Effector memory CD8-positive, alpha-beta T cell (primary cell): ENCODE results near the gene FLRT2.

Experiments
- ATAC-seq: fragments of 150-1000 bp; cut with Tn5 transposase; replicated peaks from 2 replicates; pipeline ENCODE4 v1.10.0; 2021; ENCODE audit warnings: mild to moderate bottlenecking, moderate library complexity
- DNase-seq, 3 experiments: peaks; one replicate each; pipeline ENCODE4 v3.0.0; 2021
- H3K27ac Mint-ChIP-seq, 2 donors: one replicate each; pipeline ENCODE4 v1.8.0; 2022; ENCODE audit warnings: mild to moderate bottlenecking in 2 of 2, mixed read lengths in 2 of 2, moderate library complexity in 2 of 2
- H3K27me3 Mint-ChIP-seq, 2 donors: one replicate each; pipeline ENCODE4 v1.8.0; 2022; ENCODE audit warnings: mixed read lengths in 2 of 2
- H3K36me3 Mint-ChIP-seq: one replicate; pipeline ENCODE4 v1.8.0; 2022; ENCODE audit warnings: mild to moderate bottlenecking, moderate library complexity, mixed read lengths; ENCODE audit not compliant: insufficient read depth
- H3K4me1 Mint-ChIP-seq, 2 donors: one replicate each; pipeline ENCODE4 v1.8.0; 2022; ENCODE audit warnings: low read depth in 2 of 2, mixed read lengths in 2 of 2
- H3K4me3 Mint-ChIP-seq, 2 donors: one replicate each; pipeline ENCODE4 v1.8.0; 2022; ENCODE audit warnings: mild to moderate bottlenecking in 2 of 2, mixed read lengths in 2 of 2, moderate library complexity in 2 of 2
- H3K9me3 Mint-ChIP-seq, 2 donors: one replicate each; pipeline ENCODE4 v1.8.0; 2022; ENCODE audit warnings: mixed read lengths in 2 of 2

Gene FLRT2

GRCh38 chr14:85577543-85578114 lies 47.7 kb downstream of the FLRT2 start:
- Mint-ChIP-seq H3K9me3 (no peaks in the 10 kb centered on the region), H3K4me1 (no peaks in the 10 kb centered on the region), H3K27me3 (no peaks in the 10 kb centered on the region), H3K36me3 (no peaks in the 10 kb centered on the region), H3K4me3 (no peak overlapping the region), H3K27ac (no peak overlapping the region)
- ATAC-seq (no peak), DNase-seq (no peak)

- no peak overlapping the region for H3K27ac Mint-ChIP-seq
- DNase-seq = no peak
- no peaks in the 10 kb centered on the region for H3K4me1 Mint-ChIP-seq
- H3K9me3 Mint-ChIP-seq = no peaks in the 10 kb centered on the region
- ATAC-seq = no peak
- H3K27me3 Mint-ChIP-seq = no peaks in the 10 kb centered on the region
- H3K4me3 Mint-ChIP-seq = no peak overlapping the region
- no peaks in the 10 kb centered on the region for H3K36me3 Mint-ChIP-seq
These were observed 48.4 kb downstream of the FLRT2 start for GRCh38 chr14:85578357-85578756.

- DNase-seq = no peak
- H3K27ac Mint-ChIP-seq = no peak overlapping the region
- no peak overlapping the region for H3K4me3 Mint-ChIP-seq
- no peaks in the 10 kb centered on the region for H3K27me3 Mint-ChIP-seq
- ATAC-seq = no peak
- no peaks in the 10 kb centered on the region for H3K36me3 Mint-ChIP-seq
- H3K9me3 Mint-ChIP-seq = no peaks in the 10 kb centered on the region
- H3K4me1 Mint-ChIP-seq = no peaks in the 10 kb centered on the region
These were observed 49.0 kb downstream of the FLRT2 start for GRCh38 chr14:85578930-85579329.

- no peaks in the 10 kb centered on the region for H3K27me3 Mint-ChIP-seq
- H3K4me3 Mint-ChIP-seq = no peak overlapping the region
- no peak overlapping the region for H3K27ac Mint-ChIP-seq
- H3K4me1 Mint-ChIP-seq = no peaks in the 10 kb centered on the region
- no peaks in the 10 kb centered on the region for H3K9me3 Mint-ChIP-seq
- ATAC-seq = no peak
- DNase-seq = no peak
- no peaks in the 10 kb centered on the region for H3K36me3 Mint-ChIP-seq
These were observed 50.0 kb downstream of the FLRT2 start for GRCh38 chr14:85579942-85580341.

- H3K4me3 Mint-ChIP-seq = no peak overlapping the region
- H3K27me3 Mint-ChIP-seq = no peaks in the 10 kb centered on the region
- no peak overlapping the region for H3K27ac Mint-ChIP-seq
- no peak for ATAC-seq
- DNase-seq = no peak
- H3K4me1 Mint-ChIP-seq = no peaks in the 10 kb centered on the region
- no peaks in the 10 kb centered on the region for H3K9me3 Mint-ChIP-seq
- H3K36me3 Mint-ChIP-seq = no peaks in the 10 kb centered on the region
These were observed 50.7 kb downstream of the FLRT2 start for GRCh38 chr14:85580536-85581140.

DNA sequence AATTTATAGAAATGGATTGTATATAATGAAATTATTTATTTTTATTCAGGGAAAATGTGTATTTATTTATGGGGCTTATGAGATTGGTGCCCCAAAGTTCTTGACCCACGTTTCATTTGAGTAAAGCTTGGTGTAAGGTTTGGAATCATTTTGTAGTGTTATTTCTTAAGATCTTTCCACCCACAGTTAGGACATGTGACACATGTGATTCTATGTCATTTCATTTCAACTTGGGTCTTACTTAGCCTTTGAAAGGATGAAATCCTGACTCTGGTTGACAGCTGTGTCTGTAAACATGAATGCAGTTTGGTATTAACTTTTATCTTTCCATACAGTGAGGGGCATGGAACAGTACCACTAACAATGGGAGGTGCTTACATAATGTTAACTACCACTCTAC lies 51.7 kb downstream of the FLRT2 start:
- ATAC-seq = no peak
- Mint-ChIP-seq H3K4me3 (no peak overlapping the region), H3K27ac (no peak overlapping the region), H3K36me3 (no peaks in the 10 kb centered on the region), H3K9me3 (no peaks in the 10 kb centered on the region), H3K4me1 (no peaks in the 10 kb centered on the region), H3K27me3 (no peaks in the 10 kb centered on the region)
- DNase-seq = no peak

GRCh38 chr14:85583380-85583779 lies 53.4 kb downstream of the FLRT2 start:
- ATAC-seq (no peak), DNase-seq (no peak)
- H3K4me3 Mint-ChIP-seq = no peak overlapping the region
- H3K27me3 Mint-ChIP-seq = no peaks in the 10 kb centered on the region
- H3K4me1 Mint-ChIP-seq = no peaks in the 10 kb centered on the region
- no peak overlapping the region for H3K27ac Mint-ChIP-seq
- H3K9me3 Mint-ChIP-seq = no peaks in the 10 kb centered on the region
- no peaks in the 10 kb centered on the region for H3K36me3 Mint-ChIP-seq

GRCh38 chr14:85584481-85584880 lies 54.5 kb downstream of the FLRT2 start:
- ATAC-seq (no peak), DNase-seq (no peak)
- Mint-ChIP-seq H3K27me3 (no peaks in the 10 kb centered on the region), H3K27ac (no peak overlapping the region), H3K4me1 (no peaks in the 10 kb centered on the region), H3K9me3 (peaks cover 0 to 1% of the 10 kb centered on the region in 2 donors), H3K4me3 (no peak overlapping the region), H3K36me3 (no peaks in the 10 kb centered on the region)

DNA sequence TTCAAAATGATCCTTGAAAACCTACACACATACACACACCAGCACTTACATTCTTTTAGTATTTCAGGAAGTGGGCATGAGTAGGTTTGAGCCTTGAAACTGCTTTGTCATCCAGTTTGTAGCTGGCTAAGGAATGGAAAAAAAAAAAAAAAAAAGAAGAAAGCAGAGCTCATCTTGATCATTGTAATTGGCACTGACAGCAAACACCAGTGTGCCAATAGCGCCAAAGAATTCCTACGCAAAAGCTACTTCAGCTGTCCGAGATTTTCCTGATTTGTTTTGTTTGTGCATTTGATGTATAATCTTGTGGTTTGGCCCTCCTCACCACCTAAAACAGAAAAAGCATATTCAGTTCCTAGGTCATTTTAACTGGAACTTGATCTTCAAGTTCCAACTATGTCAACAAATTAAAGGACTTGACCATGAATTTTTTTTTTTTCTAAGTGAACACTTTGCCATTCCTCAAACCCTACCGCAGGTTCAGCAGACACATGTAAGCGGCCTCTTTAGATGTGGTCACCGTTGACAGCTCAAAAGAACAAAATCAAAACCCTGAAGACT lies 57.3 kb downstream of the FLRT2 start:
- H3K27me3 Mint-ChIP-seq = no peaks in the 10 kb centered on the region
- DNase-seq (no peak), ATAC-seq (no peak)
- H3K4me1 Mint-ChIP-seq = no peaks in the 10 kb centered on the region
- no peaks in the 10 kb centered on the region for H3K36me3 Mint-ChIP-seq
- H3K27ac Mint-ChIP-seq = no peak overlapping the region
- no peak overlapping the region for H3K4me3 Mint-ChIP-seq
- H3K9me3 Mint-ChIP-seq = peaks cover 0 to 3% of the 10 kb centered on the region in 2 donors

DNA sequence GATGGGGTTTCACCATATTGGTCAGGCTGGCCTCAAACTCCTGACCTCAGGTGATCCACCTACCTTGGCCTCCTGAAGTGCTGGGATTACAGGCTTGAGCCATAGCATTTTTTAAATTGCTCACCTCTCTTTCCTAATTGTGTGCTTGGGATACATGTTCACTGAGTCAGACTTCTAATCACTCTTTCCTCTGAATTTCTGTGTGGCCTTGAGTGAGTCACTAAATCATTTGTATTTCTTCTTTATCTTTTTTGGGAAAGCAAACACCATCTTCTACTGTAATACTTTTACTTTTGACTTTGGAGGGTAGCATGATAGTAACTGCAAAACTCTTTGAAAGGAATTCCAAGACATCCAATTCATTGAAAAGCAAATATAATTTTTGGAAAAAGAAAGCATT lies 60.8 kb downstream of the FLRT2 start:
- H3K27ac Mint-ChIP-seq = no peak overlapping the region
- H3K36me3 Mint-ChIP-seq = no peaks in the 10 kb centered on the region
- H3K9me3 Mint-ChIP-seq = peaks cover 0 to 3% of the 10 kb centered on the region in 2 donors
- ATAC-seq (no peak), DNase-seq (no peak)
- H3K4me3 Mint-ChIP-seq = no peak overlapping the region
- H3K27me3 Mint-ChIP-seq = no peaks in the 10 kb centered on the region
- no peaks in the 10 kb centered on the region for H3K4me1 Mint-ChIP-seq

DNA sequence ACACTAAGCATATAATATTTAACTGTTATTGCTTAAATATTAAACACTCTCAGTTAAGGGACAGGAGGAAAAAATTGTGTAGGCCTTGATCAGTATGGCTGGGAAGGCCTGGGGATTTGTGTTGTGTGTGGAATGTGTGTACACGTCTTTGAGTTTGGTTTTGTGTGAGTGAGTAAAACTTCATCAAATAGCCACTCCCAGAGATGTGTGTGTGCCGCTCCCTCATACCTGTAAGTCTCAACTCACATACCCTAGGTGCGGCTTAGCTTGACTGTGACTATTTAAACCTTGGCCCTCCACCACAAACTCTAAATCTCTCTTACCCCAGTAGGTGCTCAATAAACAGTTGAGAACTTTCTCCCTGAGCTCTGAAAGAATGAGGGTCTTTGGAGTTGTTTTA lies 64.3 kb downstream of the FLRT2 start:
- no peak overlapping the region for H3K4me3 Mint-ChIP-seq
- no peaks in the 10 kb centered on the region for H3K4me1 Mint-ChIP-seq
- ATAC-seq = no peak
- no peak for DNase-seq
- H3K27ac Mint-ChIP-seq = no peak overlapping the region
- peaks cover 0 to 3% of the 10 kb centered on the region in 2 donors for H3K9me3 Mint-ChIP-seq
- H3K27me3 Mint-ChIP-seq = no peaks in the 10 kb centered on the region
- H3K36me3 Mint-ChIP-seq = no peaks in the 10 kb centered on the region

- Mint-ChIP-seq H3K27me3 (no peaks in the 10 kb centered on the region), H3K9me3 (peaks cover 3 to 8% of the 10 kb centered on the region in 2 donors), H3K4me1 (no peaks in the 10 kb centered on the region), H3K27ac (no peak overlapping the region), H3K36me3 (no peaks in the 10 kb centered on the region), H3K4me3 (no peak overlapping the region)
- ATAC-seq (no peak), DNase-seq (no peak)
These were observed 66.0 kb downstream of the FLRT2 start for GRCh38 chr14:85595981-85596380.

GRCh38 chr14:85596562-85596961 lies 66.6 kb downstream of the FLRT2 start:
- H3K36me3 Mint-ChIP-seq = no peaks in the 10 kb centered on the region
- H3K4me3 Mint-ChIP-seq = no peak overlapping the region
- H3K27ac Mint-ChIP-seq = no peak overlapping the region
- no peaks in the 10 kb centered on the region for H3K27me3 Mint-ChIP-seq
- no peaks in the 10 kb centered on the region for H3K4me1 Mint-ChIP-seq
- ATAC-seq (no peak), DNase-seq (no peak)
- H3K9me3 Mint-ChIP-seq = peaks cover 3 to 8% of the 10 kb centered on the region in 2 donors

DNA sequence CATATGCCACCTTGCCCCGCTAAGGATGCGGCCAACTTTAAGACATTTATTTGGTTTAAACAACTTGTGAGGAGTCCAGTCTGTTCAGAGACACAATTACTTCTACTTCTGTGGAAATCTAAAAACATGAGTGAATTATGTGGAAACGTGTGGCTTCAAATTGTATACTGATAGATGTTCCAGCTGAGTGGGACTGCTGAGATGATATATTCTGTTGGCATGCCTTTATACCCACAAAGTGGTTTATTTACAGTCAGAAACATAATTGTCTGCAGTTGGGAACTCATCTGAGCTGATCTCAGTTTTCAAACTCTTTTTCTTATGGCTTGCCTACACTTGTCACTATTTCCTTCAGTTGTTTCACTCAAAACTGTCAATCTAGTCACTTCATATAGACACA lies 67.8 kb downstream of the FLRT2 start:
- no peak overlapping the region for H3K4me3 Mint-ChIP-seq

More for the DNA sequence above, 67.8 kb downstream of the FLRT2 start:
- Mint-ChIP-seq H3K36me3 (no peaks in the 10 kb centered on the region), H3K9me3 (peaks cover 3 to 8% of the 10 kb centered on the region in 2 donors), H3K4me1 (no peaks in the 10 kb centered on the region), H3K27ac (no peak overlapping the region), H3K27me3 (no peaks in the 10 kb centered on the region)
- ATAC-seq (no peak), DNase-seq (no peak)
